GM23248 (cell line): ENCODE data around the gene TTLL9.

ENCODE experiments used
- EZH2 ChIP-seq: fragments of 200-600 bp; sonication (generic); IDR thresholded peaks from 2 replicates; pipeline ENCODE4 v1.6.1; 2018; ENCODE audit warnings: antibody characterized with exemption, mild to moderate bottlenecking; ENCODE audit not compliant: insufficient read depth, poor library complexity, severe bottlenecking
- EZH2phosphoT487 ChIP-seq: fragments of 200-600 bp; sonication (generic); IDR thresholded peaks from 2 replicates; pipeline ENCODE4 v1.6.1; 2018; ENCODE audit warnings: antibody characterized with exemption, moderate library complexity, mild to moderate bottlenecking, low read depth; ENCODE audit not compliant: insufficient read depth

DNA sequence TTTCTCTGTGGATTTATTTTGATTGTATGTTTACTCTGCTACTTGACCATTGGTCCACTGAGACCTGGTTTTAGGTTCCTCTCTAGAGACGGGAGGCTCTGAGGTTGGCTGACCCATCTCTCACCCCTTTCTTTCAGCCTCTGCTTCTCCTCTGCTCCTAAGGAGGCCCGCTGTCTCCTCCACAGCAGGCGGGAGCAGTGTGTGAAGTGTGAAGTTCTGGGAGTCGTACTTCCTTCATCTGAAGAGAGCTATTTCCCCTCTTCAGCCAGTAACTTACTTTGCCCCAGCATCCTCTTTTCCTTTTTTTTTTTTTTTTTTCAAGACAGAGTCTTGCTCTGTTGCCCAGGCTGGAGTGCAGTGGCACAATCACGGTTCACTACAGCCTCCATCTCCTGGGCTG lies 60.3 kb downstream of the TTLL9 start:
- TF ChIP-seq EZH2phosphoT487 (no peak), EZH2 (no peak)
